Myocyte (in vitro differentiated cells): Measurements from ENCODE around the gene TGFBR3. TPM values are rescaled to one million over a fixed set of nuclear protein-coding genes. Genes with fewer than 3 reads are reported as not detected.

Experiments
- DNase-seq: peaks from one replicate; pipeline ENCODE4 v3.0.0-alpha.2; 2012; ENCODE audit warnings: low read depth
- total RNA-seq: library from RNA; depleted of rRNA; stranded (reverse); fragments of >200 nt; gene quantifications from 2 replicates; pipeline ENCODE4 v1.2.3, GENCODE V29; 2014

The TGFBR3 gene
- total RNA-seq, 1 donor from 2014 or later: 2.5 TPM

GRCh38 chr1:91827459-91828321 lies 58.3 kb downstream of the TGFBR3 start:
- DNase-seq: no peak

- DNase-seq: no peak
These were observed 58.9 kb downstream of the TGFBR3 start for GRCh38 chr1:91827087-91827458.

- no peak for DNase-seq
These were observed 59.3 kb downstream of the TGFBR3 start for GRCh38 chr1:91826649-91827048.

GRCh38 chr1:91826248-91826647 lies 59.7 kb downstream of the TGFBR3 start:
- DNase-seq: no peak

- no peak for DNase-seq
These were observed 64.7 kb downstream of the TGFBR3 start for GRCh38 chr1:91821126-91821868.

GRCh38 chr1:91819038-91819788 lies 66.7 kb downstream of the TGFBR3 start:
- DNase-seq: peak; percentile 26

GRCh38 chr1:91818713-91818975 lies 67.3 kb downstream of the TGFBR3 start:
- no peak for DNase-seq

- DNase-seq: no peak
These were observed 68.6 kb downstream of the TGFBR3 start for GRCh38 chr1:91817211-91817905.

- no peak for DNase-seq
These were observed 69.9 kb downstream of the TGFBR3 start for GRCh38 chr1:91816031-91816430.

GRCh38 chr1:91814448-91814847 lies 71.5 kb downstream of the TGFBR3 start:
- DNase-seq: no peak

- no peak for DNase-seq
These were observed 72.1 kb downstream of the TGFBR3 start for GRCh38 chr1:91813813-91814212.

- DNase-seq: no peak
These were observed 74.5 kb downstream of the TGFBR3 start for GRCh38 chr1:91811363-91812025.

- peak; percentile 40 for DNase-seq
These were observed 76.6 kb downstream of the TGFBR3 start for GRCh38 chr1:91809317-91809716.

GRCh38 chr1:91807921-91808620 lies 77.9 kb downstream of the TGFBR3 start:
- no peak for DNase-seq

GRCh38 chr1:91806769-91807700 lies 78.9 kb downstream of the TGFBR3 start:
- no peak for DNase-seq

- DNase-seq: no peak
These were observed 79.7 kb downstream of the TGFBR3 start for GRCh38 chr1:91806181-91806768.

GRCh38 chr1:91805311-91805801 lies 80.6 kb downstream of the TGFBR3 start:
- no peak for DNase-seq

GRCh38 chr1:91804546-91805023 lies 81.4 kb downstream of the TGFBR3 start:
- peak; percentile 88 for DNase-seq
